ENCODE results near the gene KRTDAP. TPM values are rescaled to one million over a fixed set of nuclear protein-coding genes. Genes with fewer than 3 reads are reported as not detected.
"Not testable (repeated sequence)": the region's sequence is repeated elsewhere in the genome, so short reads cannot be mapped to it uniquely, and the experiment has no call there.

Gene KRTDAP
- total RNA-seq, 1 experiment from 2014 or later = not detected

- not testable (repeated sequence) for H3K4me3 ChIP-seq (ENCODE audit: low read length); H3K36me3 ChIP-seq (ENCODE audit: insufficient read depth, low read length); H3K9ac ChIP-seq (ENCODE audit: low read length); H3K9me2 ChIP-seq (replicated peaks; ENCODE audit: insufficient read depth, low read length); H3K4me2 ChIP-seq (ENCODE audit: low read depth, low read length, poor library complexity, severe bottlenecking); H3K27ac ChIP-seq (ENCODE audit: low read length); H2AFZ ChIP-seq (ENCODE audit: low read length); H4K20me1 ChIP-seq (ENCODE audit: insufficient read depth, low read depth, low read length); H3K9me3 ChIP-seq (ENCODE audit: low read length); H3K4me1 ChIP-seq (ENCODE audit: low read length); DNase-seq; H3K79me2 ChIP-seq (ENCODE audit: low read length); H3K27me3 ChIP-seq (ENCODE audit: low read length)
Observed at GRCh38 chr19:35471075-35471474, 19.2 kb downstream of the KRTDAP start.

GRCh38 chr19:35470128-35470527 is 20.1 kb downstream of the KRTDAP start:
- DNase-seq = no peak
- H3K9me3 ChIP-seq (ENCODE audit: low read length) = no peaks in the 10 kb centered on the region

GRCh38 chr19:35468637-35469036 is 21.6 kb downstream of the KRTDAP start:
- no peak overlapping the region for H3K4me3 ChIP-seq (ENCODE audit: low read length)
- H3K36me3 ChIP-seq (ENCODE audit: insufficient read depth, low read length) = no peaks in the 10 kb centered on the region
- H2AFZ ChIP-seq (ENCODE audit: low read length) = no peak overlapping the region
- DNase-seq = peak; percentile 86
- no peaks in the 10 kb centered on the region for H3K9me3 ChIP-seq (ENCODE audit: low read length)
- H3K27ac ChIP-seq (ENCODE audit: low read length) = no peak overlapping the region
- no peaks in the 10 kb centered on the region for H3K27me3 ChIP-seq (ENCODE audit: low read length)
- no peak overlapping the region for H3K9ac ChIP-seq (ENCODE audit: low read length)
- H3K9me2 ChIP-seq (replicated peaks; ENCODE audit: insufficient read depth, low read length) = no peaks in the 10 kb centered on the region
- H4K20me1 ChIP-seq (ENCODE audit: insufficient read depth, low read depth, low read length) = no peaks in the 10 kb centered on the region
- no peaks in the 10 kb centered on the region for H3K79me2 ChIP-seq (ENCODE audit: low read length)
- H3K4me1 ChIP-seq (ENCODE audit: low read length) = peaks cover 2% of the 10 kb centered on the region; the same call in 1 of the 2 replicates
- H3K4me2 ChIP-seq (ENCODE audit: low read depth, low read length, poor library complexity, severe bottlenecking) = no peak overlapping the region

More at GRCh38 chr19:35470128-35470527, 20.1 kb downstream of the KRTDAP start:
- no peaks in the 10 kb centered on the region for H3K36me3 ChIP-seq (ENCODE audit: insufficient read depth, low read length)
- no peaks in the 10 kb centered on the region for H3K9me2 ChIP-seq (replicated peaks; ENCODE audit: insufficient read depth, low read length)
- no peak overlapping the region for H3K27ac ChIP-seq (ENCODE audit: low read length)
- H3K4me1 ChIP-seq (ENCODE audit: low read length) = peaks cover 2% of the 10 kb centered on the region; the same call in 1 of the 2 replicates
- no peak overlapping the region for H2AFZ ChIP-seq (ENCODE audit: low read length)
- no peak overlapping the region for H3K4me3 ChIP-seq (ENCODE audit: low read length)
- H3K27me3 ChIP-seq (ENCODE audit: low read length) = no peaks in the 10 kb centered on the region
- no peaks in the 10 kb centered on the region for H3K79me2 ChIP-seq (ENCODE audit: low read length)
- H3K4me2 ChIP-seq (ENCODE audit: low read depth, low read length, poor library complexity, severe bottlenecking) = no peak overlapping the region
- no peaks in the 10 kb centered on the region for H4K20me1 ChIP-seq (ENCODE audit: insufficient read depth, low read depth, low read length)
- H3K9ac ChIP-seq (ENCODE audit: low read length) = no peak overlapping the region

GRCh38 chr19:35466259-35466658 is 24.0 kb downstream of the KRTDAP start:
- Histone ChIP-seq H3K9me3 (ENCODE audit: low read length) (no peaks in the 10 kb centered on the region), H3K79me2 (ENCODE audit: low read length) (no peaks in the 10 kb centered on the region), H3K9me2 (replicated peaks; ENCODE audit: insufficient read depth, low read length) (no peaks in the 10 kb centered on the region), H3K27ac (ENCODE audit: low read length) (no peak overlapping the region), H3K27me3 (ENCODE audit: low read length) (no peaks in the 10 kb centered on the region), H3K4me2 (ENCODE audit: low read depth, low read length, poor library complexity, severe bottlenecking) (no peak overlapping the region), H3K9ac (ENCODE audit: low read length) (no peak overlapping the region), H4K20me1 (ENCODE audit: insufficient read depth, low read depth, low read length) (no peaks in the 10 kb centered on the region), H3K4me1 (ENCODE audit: low read length) (peaks cover 12% of the 10 kb centered on the region), H3K4me3 (ENCODE audit: low read length) (no peak overlapping the region), H3K36me3 (ENCODE audit: insufficient read depth, low read length) (no peaks in the 10 kb centered on the region), H2AFZ (ENCODE audit: low read length) (no peak overlapping the region)
- DNase-seq = no peak

- H2AFZ ChIP-seq (ENCODE audit: low read length); H4K20me1 ChIP-seq (ENCODE audit: insufficient read depth, low read depth, low read length); H3K4me3 ChIP-seq (ENCODE audit: low read length); H3K9me2 ChIP-seq (replicated peaks; ENCODE audit: insufficient read depth, low read length); H3K27ac ChIP-seq (ENCODE audit: low read length); H3K9ac ChIP-seq (ENCODE audit: low read length); H3K9me3 ChIP-seq (ENCODE audit: low read length); H3K4me2 ChIP-seq (ENCODE audit: low read depth, low read length, poor library complexity, severe bottlenecking); DNase-seq; H3K27me3 ChIP-seq (ENCODE audit: low read length); H3K36me3 ChIP-seq (ENCODE audit: insufficient read depth, low read length); H3K79me2 ChIP-seq (ENCODE audit: low read length): not testable (repeated sequence)
- H3K4me1 ChIP-seq (ENCODE audit: low read length) = peaks cover 30% of the 10 kb centered on the region
Observed at GRCh38 chr19:35462956-35463355, 27.3 kb downstream of the KRTDAP start.

- no peaks in the 10 kb centered on the region for H3K9me2 ChIP-seq (replicated peaks; ENCODE audit: insufficient read depth, low read length)
- no peak overlapping the region for H3K4me3 ChIP-seq (ENCODE audit: low read length)
- H3K9me3 ChIP-seq (ENCODE audit: low read length) = no peaks in the 10 kb centered on the region
- no peaks in the 10 kb centered on the region for H3K27me3 ChIP-seq (ENCODE audit: low read length)
- peaks cover 3% of the 10 kb centered on the region; the same call in 1 of the 2 replicates for H4K20me1 ChIP-seq (ENCODE audit: insufficient read depth, low read depth, low read length)
- H2AFZ ChIP-seq (ENCODE audit: low read length) = no peak overlapping the region
- H3K4me1 ChIP-seq (ENCODE audit: low read length) = peaks cover 32% of the 10 kb centered on the region
- no peak overlapping the region for H3K9ac ChIP-seq (ENCODE audit: low read length)
- peak; percentile 71 for DNase-seq
- H3K79me2 ChIP-seq (ENCODE audit: low read length) = no peaks in the 10 kb centered on the region
- H3K36me3 ChIP-seq (ENCODE audit: insufficient read depth, low read length) = no peaks in the 10 kb centered on the region
- no peak overlapping the region for H3K27ac ChIP-seq (ENCODE audit: low read length)
- no peak overlapping the region for H3K4me2 ChIP-seq (ENCODE audit: low read depth, low read length, poor library complexity, severe bottlenecking)
Observed at GRCh38 chr19:35462476-35462953, 27.7 kb downstream of the KRTDAP start.

GRCh38 chr19:35461788-35462187 is 28.5 kb downstream of the KRTDAP start:
- not testable (repeated sequence) for H3K9ac ChIP-seq (ENCODE audit: low read length); H2AFZ ChIP-seq (ENCODE audit: low read length); H3K27me3 ChIP-seq (ENCODE audit: low read length); H3K79me2 ChIP-seq (ENCODE audit: low read length); H4K20me1 ChIP-seq (ENCODE audit: insufficient read depth, low read depth, low read length); H3K4me3 ChIP-seq (ENCODE audit: low read length); H3K9me2 ChIP-seq (replicated peaks; ENCODE audit: insufficient read depth, low read length); H3K4me2 ChIP-seq (ENCODE audit: low read depth, low read length, poor library complexity, severe bottlenecking); H3K27ac ChIP-seq (ENCODE audit: low read length); H3K36me3 ChIP-seq (ENCODE audit: insufficient read depth, low read length); DNase-seq; H3K9me3 ChIP-seq (ENCODE audit: low read length)
- peaks cover 38% of the 10 kb centered on the region for H3K4me1 ChIP-seq (ENCODE audit: low read length)

GRCh38 chr19:35461060-35461459 is 29.2 kb downstream of the KRTDAP start:
- no peak overlapping the region for H3K27ac ChIP-seq (ENCODE audit: low read length)
- no peak for DNase-seq
- H3K9me3 ChIP-seq (ENCODE audit: low read length) = no peaks in the 10 kb centered on the region
- no peaks in the 10 kb centered on the region for H3K9me2 ChIP-seq (replicated peaks; ENCODE audit: insufficient read depth, low read length)
- peaks cover 38% of the 10 kb centered on the region for H3K4me1 ChIP-seq (ENCODE audit: low read length)
- H3K9ac ChIP-seq (ENCODE audit: low read length) = no peak overlapping the region
- no peaks in the 10 kb centered on the region for H3K79me2 ChIP-seq (ENCODE audit: low read length)
- H4K20me1 ChIP-seq (ENCODE audit: insufficient read depth, low read depth, low read length) = peaks cover 3% of the 10 kb centered on the region; the same call in 1 of the 2 replicates
- H3K27me3 ChIP-seq (ENCODE audit: low read length) = no peaks in the 10 kb centered on the region
- no peak overlapping the region for H3K4me2 ChIP-seq (ENCODE audit: low read depth, low read length, poor library complexity, severe bottlenecking)
- no peaks in the 10 kb centered on the region for H3K36me3 ChIP-seq (ENCODE audit: insufficient read depth, low read length)
- H3K4me3 ChIP-seq (ENCODE audit: low read length) = no peak overlapping the region
- no peak overlapping the region for H2AFZ ChIP-seq (ENCODE audit: low read length)

- Histone ChIP-seq H3K9me3 (ENCODE audit: low read length) (no peaks in the 10 kb centered on the region), H2AFZ (ENCODE audit: low read length) (no peak overlapping the region), H3K4me3 (ENCODE audit: low read length) (no peak overlapping the region), H4K20me1 (ENCODE audit: insufficient read depth, low read depth, low read length) (peaks cover 3% of the 10 kb centered on the region; the same call in 1 of the 2 replicates), H3K79me2 (ENCODE audit: low read length) (no peaks in the 10 kb centered on the region), H3K4me1 (ENCODE audit: low read length) (peaks cover 38% of the 10 kb centered on the region), H3K36me3 (ENCODE audit: insufficient read depth, low read length) (no peaks in the 10 kb centered on the region), H3K4me2 (ENCODE audit: low read depth, low read length, poor library complexity, severe bottlenecking) (no peak overlapping the region), H3K27me3 (ENCODE audit: low read length) (no peaks in the 10 kb centered on the region), H3K9ac (ENCODE audit: low read length) (no peak overlapping the region), H3K9me2 (replicated peaks; ENCODE audit: insufficient read depth, low read length) (no peaks in the 10 kb centered on the region), H3K27ac (ENCODE audit: low read length) (no peak overlapping the region)
- no peak for DNase-seq
Observed at GRCh38 chr19:35460608-35461007, 29.7 kb downstream of the KRTDAP start.
